GM20000 (cell line): ENCODE results near the gene DDX39A.
A peak's percentile ranks its signal among the peaks of the same experiment; 100 is the strongest.

Experiments used
- DNase-seq: peaks from one replicate; pipeline ENCODE4 v3.0.0; 2012; ENCODE audit warnings: low spot score
- CTCF ChIP-seq: IDR thresholded peaks from 2 replicates; pipeline ENCODE4 v1.5.1; 2012; ENCODE audit warnings: mild to moderate bottlenecking, control low read depth; ENCODE audit errors: extremely low read depth, missing control alignments

DDX39A gene

GRCh38 chr19:14440049-14440448, 20.9 kb upstream of the DDX39A start:
- TF ChIP-seq CTCF, result no peak
- peak; percentile 93 for DNase-seq

- no peak for TF ChIP-seq CTCF
- no peak for DNase-seq
These were observed 19.9 kb upstream of the DDX39A start for GRCh38 chr19:14439014-14439413.

- TF ChIP-seq CTCF, result no peak
- no peak for DNase-seq
These were observed 18.5 kb upstream of the DDX39A start for GRCh38 chr19:14437578-14438140.

- no peak for TF ChIP-seq CTCF
- DNase-seq, result no peak
These were observed 16.3 kb upstream of the DDX39A start for GRCh38 chr19:14435320-14436050.

GRCh38 chr19:14434543-14435319, 15.6 kb upstream of the DDX39A start:
- TF ChIP-seq CTCF, result no peak
- DNase-seq, result no peak

GRCh38 chr19:14433554-14434501, 14.7 kb upstream of the DDX39A start:
- DNase-seq, result peak; percentile 55
- TF ChIP-seq CTCF, result no peak
